ENCODE measurements around the gene TMTC4.
"Not testable (repeated sequence)": the region's sequence is repeated elsewhere in the genome, so short reads cannot be mapped to it uniquely, and the experiment has no call there.

DNA sequence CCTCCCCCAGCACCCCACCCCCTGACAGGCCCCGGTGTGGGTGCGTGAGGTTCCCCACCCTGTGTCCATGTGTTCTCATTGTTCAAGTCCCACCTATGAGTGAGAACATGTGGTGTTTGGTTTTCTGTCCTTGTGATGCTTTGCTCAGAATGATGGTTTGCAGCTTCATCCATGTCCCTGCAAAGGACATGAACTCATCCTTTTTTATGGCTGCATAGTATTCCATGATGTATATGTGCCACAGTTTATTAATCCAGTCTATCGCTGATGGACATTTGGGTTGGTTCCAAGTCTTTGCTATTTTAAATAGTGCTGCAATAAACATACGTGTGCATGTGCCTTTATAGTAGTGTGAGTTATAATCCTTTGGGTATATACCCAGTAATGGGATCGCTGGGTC, 2.5 kb upstream of the TMTC4 start:
- TF ChIP-seq, protein P1, sequence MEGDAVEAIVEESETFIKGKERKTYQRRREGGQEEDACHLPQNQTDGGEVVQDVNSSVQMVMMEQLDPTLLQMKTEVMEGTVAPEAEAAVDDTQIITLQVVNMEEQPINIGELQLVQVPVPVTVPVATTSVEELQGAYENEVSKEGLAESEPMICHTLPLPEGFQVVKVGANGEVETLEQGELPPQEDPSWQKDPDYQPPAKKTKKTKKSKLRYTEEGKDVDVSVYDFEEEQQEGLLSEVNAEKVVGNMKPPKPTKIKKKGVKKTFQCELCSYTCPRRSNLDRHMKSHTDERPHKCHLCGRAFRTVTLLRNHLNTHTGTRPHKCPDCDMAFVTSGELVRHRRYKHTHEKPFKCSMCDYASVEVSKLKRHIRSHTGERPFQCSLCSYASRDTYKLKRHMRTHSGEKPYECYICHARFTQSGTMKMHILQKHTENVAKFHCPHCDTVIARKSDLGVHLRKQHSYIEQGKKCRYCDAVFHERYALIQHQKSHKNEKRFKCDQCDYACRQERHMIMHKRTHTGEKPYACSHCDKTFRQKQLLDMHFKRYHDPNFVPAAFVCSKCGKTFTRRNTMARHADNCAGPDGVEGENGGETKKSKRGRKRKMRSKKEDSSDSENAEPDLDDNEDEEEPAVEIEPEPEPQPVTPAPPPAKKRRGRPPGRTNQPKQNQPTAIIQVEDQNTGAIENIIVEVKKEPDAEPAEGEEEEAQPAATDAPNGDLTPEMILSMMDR (IDR thresholded peaks at IDR 0.05; ENCODE audit: low read depth, low read length), result not testable (repeated sequence)
- TF ChIP-seq POLR2A (IDR thresholded peaks at IDR 0.05; ENCODE audit: extremely low read depth, insufficient read length), result not testable (repeated sequence)

Data from NB4 (cell line).